ENCODE measurements around the gene CAMTA1. TPM values are rescaled to one million over a fixed set of nuclear protein-coding genes. Genes with fewer than 3 reads are reported as not detected.

CAMTA1 gene
- total RNA-seq, 1 experiment from 2014 or later: 85.2 TPM

GRCh38 chr1:7455796-7456721 lies 670.8 kb downstream of the CAMTA1 start:
- no peaks in the 10 kb centered on the region for H3K36me3 ChIP-seq (ENCODE audit: insufficient read depth, low read length, poor library complexity, severe bottlenecking)
- H3K27me3 ChIP-seq (replicated peaks; ENCODE audit: insufficient read depth, low read depth, low read length, poor library complexity): no peaks in the 10 kb centered on the region
- intact Hi-C loops (cut with micrococcal nuclease; ENCODE audit: unreplicated experiment): loop anchor here (2.0 kb wide), 1 partner anchor 191 kb away; no protein-coding TSS in a partner anchor
- ChIA-PET CTCF (no interaction called here), POLR2A (ENCODE audit: low non-redundant PET) (no interaction called here)
- no peak overlapping the region for H3K27ac ChIP-seq (ENCODE audit: low read depth, low read length, poor library complexity, severe bottlenecking)
- no peaks in the 10 kb centered on the region for H3K9me3 ChIP-seq (ENCODE audit: low read depth, low read length, poor library complexity, severe bottlenecking)
- peaks cover 6% of the 10 kb centered on the region for H3K4me1 ChIP-seq (ENCODE audit: insufficient read depth, low read length, poor library complexity, severe bottlenecking)
- TF ChIP-seq CTCF (conservative IDR thresholded peaks at IDR 0.05; ENCODE audit: low read depth, low read length) (no peak), EZH2 (IDR thresholded peaks at IDR 0.05; ENCODE audit: borderline replicate concordance, low read depth, low read length, poor library complexity, severe bottlenecking) (no peak)
- no peak for DNase-seq (ENCODE audit: low spot score)
- H3K4me3 ChIP-seq (ENCODE audit: low read depth, low read length, poor library complexity, severe bottlenecking): no peak overlapping the region
- BruUV-seq (replicated peaks): no TSS peak

- ChIA-PET CTCF (no interaction called here), POLR2A (ENCODE audit: low non-redundant PET) (no interaction called here)
- no peak for TF ChIP-seq EZH2 (IDR thresholded peaks at IDR 0.05; ENCODE audit: borderline replicate concordance, low read depth, low read length, poor library complexity, severe bottlenecking)
- no peak for TF ChIP-seq CTCF (conservative IDR thresholded peaks at IDR 0.05; ENCODE audit: low read depth, low read length)
- Histone ChIP-seq H3K4me1 (ENCODE audit: insufficient read depth, low read length, poor library complexity, severe bottlenecking) (peaks cover 9% of the 10 kb centered on the region), H3K36me3 (ENCODE audit: insufficient read depth, low read length, poor library complexity, severe bottlenecking) (no peaks in the 10 kb centered on the region), H3K27ac (ENCODE audit: low read depth, low read length, poor library complexity, severe bottlenecking) (no peak overlapping the region), H3K4me3 (ENCODE audit: low read depth, low read length, poor library complexity, severe bottlenecking) (no peak overlapping the region), H3K27me3 (replicated peaks; ENCODE audit: insufficient read depth, low read depth, low read length, poor library complexity) (no peaks in the 10 kb centered on the region), H3K9me3 (ENCODE audit: low read depth, low read length, poor library complexity, severe bottlenecking) (no peaks in the 10 kb centered on the region)
- no peak for DNase-seq (ENCODE audit: low spot score)
- BruUV-seq (replicated peaks): no TSS peak
- intact Hi-C loops (cut with micrococcal nuclease; ENCODE audit: unreplicated experiment): no loop called here
Observed at GRCh38 chr1:7456722-7457082, 671.4 kb downstream of the CAMTA1 start.

- no peaks in the 10 kb centered on the region for H3K9me3 ChIP-seq (ENCODE audit: low read depth, low read length, poor library complexity, severe bottlenecking)
- TF ChIP-seq EZH2 (IDR thresholded peaks at IDR 0.05; ENCODE audit: borderline replicate concordance, low read depth, low read length, poor library complexity, severe bottlenecking) (no peak), CTCF (conservative IDR thresholded peaks at IDR 0.05; ENCODE audit: low read depth, low read length) (no peak)
- no peak for DNase-seq (ENCODE audit: low spot score)
- H3K4me1 ChIP-seq (ENCODE audit: insufficient read depth, low read length, poor library complexity, severe bottlenecking): peaks cover 9% of the 10 kb centered on the region
- no peak overlapping the region for H3K4me3 ChIP-seq (ENCODE audit: low read depth, low read length, poor library complexity, severe bottlenecking)
- BruUV-seq (replicated peaks): no TSS peak
- H3K27ac ChIP-seq (ENCODE audit: low read depth, low read length, poor library complexity, severe bottlenecking): no peak overlapping the region
- no peaks in the 10 kb centered on the region for H3K36me3 ChIP-seq (ENCODE audit: insufficient read depth, low read length, poor library complexity, severe bottlenecking)
- ChIA-PET CTCF (interaction anchor here (0.6 kb wide), 1 partner anchor 13 kb away, joined by 5 read pairs; no protein-coding TSS in a partner anchor), POLR2A (ENCODE audit: low non-redundant PET) (interaction anchor here (0.6 kb wide), 1 partner anchor 36 kb away, joined by 6 read pairs; no protein-coding TSS in a partner anchor)
- intact Hi-C loops (cut with micrococcal nuclease; ENCODE audit: unreplicated experiment): no loop called here
- no peaks in the 10 kb centered on the region for H3K27me3 ChIP-seq (replicated peaks; ENCODE audit: insufficient read depth, low read depth, low read length, poor library complexity)
Observed at GRCh38 chr1:7457811-7458210, 672.6 kb downstream of the CAMTA1 start.

All from A673 (cell line).